Measurements from ENCODE around the gene TGDS.

Gene TGDS

DNA sequence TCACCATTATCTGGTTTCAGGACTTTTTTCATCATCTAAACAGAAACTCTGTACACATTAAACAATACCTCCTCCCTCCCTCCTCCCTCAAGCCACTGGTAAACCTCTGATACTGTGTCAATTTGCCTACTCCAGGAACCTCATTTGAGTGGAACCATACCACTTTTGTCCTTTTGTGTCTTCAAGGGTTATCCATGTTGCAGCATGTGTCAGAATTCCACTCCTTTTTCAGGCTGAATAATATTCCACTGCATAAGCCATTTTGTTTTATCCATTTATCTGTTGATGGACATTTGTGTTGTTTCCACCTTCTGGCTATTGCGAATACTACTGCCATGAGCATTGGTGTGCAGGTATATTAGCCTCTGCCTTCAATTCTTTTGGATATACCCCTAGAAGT lies 27.5 kb downstream of the TGDS start:
- Histone ChIP-seq H2AFZ (ENCODE audit: low read length) (no peak overlapping the region), H3K4me1 (ENCODE audit: low read length) (no peaks in the 10 kb centered on the region), H3K79me2 (ENCODE audit: low read length) (no peaks in the 10 kb centered on the region), H3K27me3 (replicated peaks; ENCODE audit: insufficient read depth, low read length) (no peaks in the 10 kb centered on the region), H3K4me2 (ENCODE audit: low read depth, low read length) (no peak overlapping the region), H3K36me3 (replicated peaks; ENCODE audit: insufficient read depth, low read length) (no peaks in the 10 kb centered on the region), H4K20me1 (ENCODE audit: insufficient read depth, low read length) (no peaks in the 10 kb centered on the region), H3K9ac (ENCODE audit: low read length) (no peak overlapping the region), H3F3A (ENCODE audit: insufficient read depth, low read length) (no peaks in the 10 kb centered on the region), H3K9me3 (replicated peaks; ENCODE audit: insufficient read depth, low read length) (no peaks in the 10 kb centered on the region), H3K27ac (ENCODE audit: low read length) (no peak overlapping the region), H3K9me2 (replicated peaks; ENCODE audit: insufficient read depth, low read length) (no peaks in the 10 kb centered on the region), H3K4me3 (ENCODE audit: low read length) (no peak overlapping the region)
- TF ChIP-seq EZH2phosphoT487 (IDR thresholded peaks at IDR 0.05; ENCODE audit: low read length), result no peak
- TF ChIP-seq EZH2 (optimal IDR thresholded peaks at IDR 0.05; ENCODE audit: low read depth, low read length), result no peak
- TF ChIP-seq, protein P1, sequence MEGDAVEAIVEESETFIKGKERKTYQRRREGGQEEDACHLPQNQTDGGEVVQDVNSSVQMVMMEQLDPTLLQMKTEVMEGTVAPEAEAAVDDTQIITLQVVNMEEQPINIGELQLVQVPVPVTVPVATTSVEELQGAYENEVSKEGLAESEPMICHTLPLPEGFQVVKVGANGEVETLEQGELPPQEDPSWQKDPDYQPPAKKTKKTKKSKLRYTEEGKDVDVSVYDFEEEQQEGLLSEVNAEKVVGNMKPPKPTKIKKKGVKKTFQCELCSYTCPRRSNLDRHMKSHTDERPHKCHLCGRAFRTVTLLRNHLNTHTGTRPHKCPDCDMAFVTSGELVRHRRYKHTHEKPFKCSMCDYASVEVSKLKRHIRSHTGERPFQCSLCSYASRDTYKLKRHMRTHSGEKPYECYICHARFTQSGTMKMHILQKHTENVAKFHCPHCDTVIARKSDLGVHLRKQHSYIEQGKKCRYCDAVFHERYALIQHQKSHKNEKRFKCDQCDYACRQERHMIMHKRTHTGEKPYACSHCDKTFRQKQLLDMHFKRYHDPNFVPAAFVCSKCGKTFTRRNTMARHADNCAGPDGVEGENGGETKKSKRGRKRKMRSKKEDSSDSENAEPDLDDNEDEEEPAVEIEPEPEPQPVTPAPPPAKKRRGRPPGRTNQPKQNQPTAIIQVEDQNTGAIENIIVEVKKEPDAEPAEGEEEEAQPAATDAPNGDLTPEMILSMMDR (IDR thresholded peaks at IDR 0.05; ENCODE audit: low read length), result no peak
- DNase-seq, result no peak

DNA sequence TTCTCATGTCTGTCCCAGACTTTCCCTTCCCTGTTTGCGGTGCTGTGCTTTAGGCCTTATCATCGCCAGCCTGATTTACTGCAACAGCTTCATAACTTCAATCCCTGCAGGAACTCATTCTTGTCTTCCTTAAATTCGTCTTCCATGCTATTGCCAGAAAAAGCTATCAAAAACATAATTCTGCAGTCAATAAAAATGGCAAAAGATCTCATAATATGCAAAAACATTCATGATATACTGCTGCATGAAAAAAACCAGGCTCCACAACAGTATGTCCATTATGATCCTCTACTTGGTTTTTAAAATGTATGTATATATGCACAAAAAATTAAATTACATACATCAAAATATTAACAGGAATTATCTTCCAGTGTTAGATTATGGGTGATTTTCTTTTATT lies 28.4 kb downstream of the TGDS start:
- H3K9ac ChIP-seq (ENCODE audit: low read length), result no peak overlapping the region
- H3K4me3 ChIP-seq (ENCODE audit: low read length), result no peak overlapping the region
- no peak overlapping the region for H3K27ac ChIP-seq (ENCODE audit: low read length)
- TF ChIP-seq EZH2 (optimal IDR thresholded peaks at IDR 0.05; ENCODE audit: low read depth, low read length) (no peak), EZH2phosphoT487 (IDR thresholded peaks at IDR 0.05; ENCODE audit: low read length) (no peak)
- TF ChIP-seq, protein P1 (IDR thresholded peaks at IDR 0.05; ENCODE audit: low read length), result no peak
- H3F3A ChIP-seq (ENCODE audit: insufficient read depth, low read length), result no peaks in the 10 kb centered on the region
- no peak overlapping the region for H2AFZ ChIP-seq (ENCODE audit: low read length)
- H3K27me3 ChIP-seq (replicated peaks; ENCODE audit: insufficient read depth, low read length), result no peaks in the 10 kb centered on the region
- H3K9me3 ChIP-seq (replicated peaks; ENCODE audit: insufficient read depth, low read length), result no peaks in the 10 kb centered on the region
- no peaks in the 10 kb centered on the region for H4K20me1 ChIP-seq (ENCODE audit: insufficient read depth, low read length)
- H3K79me2 ChIP-seq (ENCODE audit: low read length), result no peaks in the 10 kb centered on the region
- no peaks in the 10 kb centered on the region for H3K4me1 ChIP-seq (ENCODE audit: low read length)
- no peak for DNase-seq
- H3K36me3 ChIP-seq (replicated peaks; ENCODE audit: insufficient read depth, low read length), result no peaks in the 10 kb centered on the region
- no peak overlapping the region for H3K4me2 ChIP-seq (ENCODE audit: low read depth, low read length)
- H3K9me2 ChIP-seq (replicated peaks; ENCODE audit: insufficient read depth, low read length), result no peaks in the 10 kb centered on the region

DNA sequence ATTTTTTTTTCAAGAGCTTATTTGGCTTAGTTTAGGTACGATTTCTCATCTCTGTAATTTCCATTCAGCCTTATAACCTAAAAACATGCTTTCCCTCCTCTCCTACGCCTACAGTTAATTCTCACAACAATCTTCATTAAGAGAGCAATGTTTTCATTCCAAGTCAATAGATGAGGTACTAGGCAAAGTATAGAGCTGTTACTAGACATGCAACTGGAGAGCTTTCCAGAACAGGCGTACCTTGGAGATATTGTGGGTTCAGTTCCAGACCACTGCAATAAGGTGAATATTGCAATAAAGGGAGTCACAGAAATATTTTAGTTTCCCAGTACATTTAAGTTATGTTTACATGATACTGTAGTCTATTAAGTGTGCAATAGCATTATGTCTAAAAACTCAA lies 34.8 kb downstream of the TGDS start:
- H3K9me2 ChIP-seq (replicated peaks; ENCODE audit: insufficient read depth, low read length), result no peaks in the 10 kb centered on the region
- H3F3A ChIP-seq (ENCODE audit: insufficient read depth, low read length), result no peaks in the 10 kb centered on the region
- no peak overlapping the region for H3K27ac ChIP-seq (ENCODE audit: low read length)
- H3K27me3 ChIP-seq (replicated peaks; ENCODE audit: insufficient read depth, low read length), result no peaks in the 10 kb centered on the region
- no peaks in the 10 kb centered on the region for H3K79me2 ChIP-seq (ENCODE audit: low read length)
- no peaks in the 10 kb centered on the region for H3K36me3 ChIP-seq (replicated peaks; ENCODE audit: insufficient read depth, low read length)
- H3K4me3 ChIP-seq (ENCODE audit: low read length), result no peak overlapping the region
- H3K4me1 ChIP-seq (ENCODE audit: low read length), result peaks cover 3% of the 10 kb centered on the region; the same call in 1 of the 2 replicates
- H3K4me2 ChIP-seq (ENCODE audit: low read depth, low read length), result no peak overlapping the region
- no peak for DNase-seq
- TF ChIP-seq EZH2phosphoT487 (IDR thresholded peaks at IDR 0.05; ENCODE audit: low read length), result no peak
- no peak for TF ChIP-seq EZH2 (optimal IDR thresholded peaks at IDR 0.05; ENCODE audit: low read depth, low read length)
- TF ChIP-seq, protein P1 (IDR thresholded peaks at IDR 0.05; ENCODE audit: low read length), result no peak
- H2AFZ ChIP-seq (ENCODE audit: low read length), result no peak overlapping the region
- no peak overlapping the region for H3K9ac ChIP-seq (ENCODE audit: low read length)
- H3K9me3 ChIP-seq (replicated peaks; ENCODE audit: insufficient read depth, low read length), result no peaks in the 10 kb centered on the region
- no peaks in the 10 kb centered on the region for H4K20me1 ChIP-seq (ENCODE audit: insufficient read depth, low read length)

Measured in MM.1S (cell line).